Measurements from ENCODE around the gene PEX3.

The PEX3 gene

DNA sequence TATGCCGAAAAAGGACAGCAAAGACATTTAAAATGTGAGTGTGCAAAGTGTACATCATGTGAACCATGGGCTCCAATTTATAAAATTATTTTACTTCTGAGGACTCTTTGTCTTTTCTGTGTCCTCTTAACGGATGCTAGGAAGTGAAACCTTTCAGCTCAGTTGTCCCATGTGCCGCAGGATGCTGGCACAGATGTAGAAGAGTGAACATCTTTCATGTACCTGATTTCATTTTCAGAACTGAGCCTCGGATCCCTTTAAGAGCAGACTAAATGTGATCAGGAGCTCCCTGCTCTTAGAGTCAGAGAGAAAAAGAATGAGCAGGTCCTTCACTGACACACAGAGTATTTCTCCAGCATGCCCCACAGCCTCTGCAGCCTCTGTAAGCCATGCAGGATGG lies 88.5 kb downstream of the PEX3 start:
- DNase-seq (ENCODE audit: low read depth), result no peak

DNA sequence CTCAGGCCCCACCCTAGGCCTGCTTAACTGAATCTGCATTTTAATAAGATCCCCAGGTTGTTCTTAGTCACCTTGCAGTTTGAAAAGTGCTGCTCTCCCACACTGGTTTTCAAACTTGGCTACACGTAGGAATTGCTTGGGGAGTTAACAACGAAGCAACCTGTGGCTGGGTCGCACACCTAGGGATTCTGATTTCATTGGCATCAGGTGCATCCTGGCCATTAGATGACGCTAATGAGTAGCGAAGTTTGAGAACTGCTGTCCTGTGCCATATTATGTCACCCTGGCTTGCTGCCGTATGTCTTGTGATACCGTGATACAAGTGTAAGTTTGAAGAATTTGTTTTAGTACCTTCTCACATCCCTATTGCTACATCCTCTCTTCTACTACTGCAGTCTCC lies 89.1 kb downstream of the PEX3 start:
- no peak for DNase-seq (ENCODE audit: low read depth)

DNA sequence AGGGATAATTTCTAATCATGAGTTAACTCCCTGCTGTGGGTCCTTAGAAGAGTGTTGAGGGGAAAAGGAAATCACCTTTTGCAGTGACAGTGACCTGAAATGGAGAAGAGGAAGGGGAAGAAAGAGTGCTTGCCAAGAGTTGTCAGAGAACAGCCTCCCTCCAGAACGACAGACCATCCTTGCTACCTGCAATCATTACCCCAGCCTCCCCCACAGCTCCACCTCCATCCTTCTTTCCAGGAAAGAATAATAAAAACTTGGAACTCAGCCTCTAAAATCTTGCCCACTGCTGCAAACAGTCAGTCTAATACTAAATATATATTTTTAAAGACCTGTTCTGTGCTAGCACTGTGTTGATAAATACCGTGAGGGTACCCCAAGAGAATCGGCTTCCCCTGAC lies 89.6 kb downstream of the PEX3 start:
- no peak for DNase-seq (ENCODE audit: low read depth)

Data from HS-27A (cell line).